ENCODE results near the gene ZC3HAV1. TPM values are rescaled to one million over a fixed set of nuclear protein-coding genes. Genes with fewer than 3 reads are reported as not detected.
"Not testable (repeated sequence)": the region's sequence is repeated elsewhere in the genome, so short reads cannot be mapped to it uniquely, and the experiment has no call there.

Gene ZC3HAV1
- total RNA-seq, 3 donors from 2014 or later: 36.5 to 38.9 (median 38.4) TPM

DNA sequence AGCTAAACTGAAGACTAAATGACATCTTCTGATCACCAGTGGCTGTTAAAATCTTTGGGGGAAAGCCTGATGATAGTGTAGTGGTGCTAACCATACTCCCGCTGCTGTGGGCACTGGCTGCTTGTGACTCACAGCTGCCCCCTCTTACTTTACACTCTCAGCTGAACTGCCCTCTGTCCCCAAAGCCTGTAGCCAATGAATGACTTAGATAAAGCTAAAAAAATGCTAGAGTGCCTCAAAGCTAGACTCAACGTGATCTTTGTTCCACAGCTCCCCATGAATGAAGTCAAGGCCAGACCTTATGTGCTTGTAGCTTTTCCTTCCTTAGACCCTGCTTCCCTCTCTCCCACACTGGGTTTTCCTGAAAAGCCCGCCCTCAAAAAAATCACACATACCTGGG is 80.2 kb downstream of the ZC3HAV1 start:
- DNase-seq: no peak
- Histone ChIP-seq H3K36me3 (ENCODE audit: low read depth) (no peaks in the 10 kb centered on the region), H3K4me3 (no peak overlapping the region), H3K4me1 (ENCODE audit: low read depth) (no peaks in the 10 kb centered on the region), H3K9me3 (no peaks in the 10 kb centered on the region)
- intact Hi-C loops (cut with DNase I, micrococcal nuclease): no loop called here
- ATAC-seq: no peak
- TF ChIP-seq, protein P1, sequence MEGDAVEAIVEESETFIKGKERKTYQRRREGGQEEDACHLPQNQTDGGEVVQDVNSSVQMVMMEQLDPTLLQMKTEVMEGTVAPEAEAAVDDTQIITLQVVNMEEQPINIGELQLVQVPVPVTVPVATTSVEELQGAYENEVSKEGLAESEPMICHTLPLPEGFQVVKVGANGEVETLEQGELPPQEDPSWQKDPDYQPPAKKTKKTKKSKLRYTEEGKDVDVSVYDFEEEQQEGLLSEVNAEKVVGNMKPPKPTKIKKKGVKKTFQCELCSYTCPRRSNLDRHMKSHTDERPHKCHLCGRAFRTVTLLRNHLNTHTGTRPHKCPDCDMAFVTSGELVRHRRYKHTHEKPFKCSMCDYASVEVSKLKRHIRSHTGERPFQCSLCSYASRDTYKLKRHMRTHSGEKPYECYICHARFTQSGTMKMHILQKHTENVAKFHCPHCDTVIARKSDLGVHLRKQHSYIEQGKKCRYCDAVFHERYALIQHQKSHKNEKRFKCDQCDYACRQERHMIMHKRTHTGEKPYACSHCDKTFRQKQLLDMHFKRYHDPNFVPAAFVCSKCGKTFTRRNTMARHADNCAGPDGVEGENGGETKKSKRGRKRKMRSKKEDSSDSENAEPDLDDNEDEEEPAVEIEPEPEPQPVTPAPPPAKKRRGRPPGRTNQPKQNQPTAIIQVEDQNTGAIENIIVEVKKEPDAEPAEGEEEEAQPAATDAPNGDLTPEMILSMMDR (IDR thresholded peaks at IDR 0.05): no peak

DNA sequence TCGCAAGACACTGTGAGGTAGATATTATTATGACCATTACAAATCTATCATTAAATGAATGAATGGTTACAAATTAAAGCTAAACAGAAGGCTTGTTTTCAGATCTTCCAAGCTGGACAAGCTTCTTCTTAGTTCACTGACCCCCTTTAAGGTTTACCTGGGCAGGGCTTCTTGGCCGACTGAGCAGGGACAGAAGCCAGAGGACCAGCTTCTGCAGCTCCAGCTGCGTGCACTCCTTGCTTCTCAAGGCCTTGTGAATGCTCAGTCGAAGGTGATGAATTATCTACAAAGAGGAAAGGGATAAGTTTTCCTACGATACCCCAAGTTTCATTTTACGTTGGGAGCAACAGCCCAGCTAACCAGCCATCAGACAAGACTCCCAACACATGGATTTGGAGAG is 83.0 kb downstream of the ZC3HAV1 start:
- no peak for ATAC-seq
- H3K36me3 ChIP-seq (ENCODE audit: low read depth): no peaks in the 10 kb centered on the region
- intact Hi-C loops (cut with DNase I, micrococcal nuclease): no loop called here

DNA sequence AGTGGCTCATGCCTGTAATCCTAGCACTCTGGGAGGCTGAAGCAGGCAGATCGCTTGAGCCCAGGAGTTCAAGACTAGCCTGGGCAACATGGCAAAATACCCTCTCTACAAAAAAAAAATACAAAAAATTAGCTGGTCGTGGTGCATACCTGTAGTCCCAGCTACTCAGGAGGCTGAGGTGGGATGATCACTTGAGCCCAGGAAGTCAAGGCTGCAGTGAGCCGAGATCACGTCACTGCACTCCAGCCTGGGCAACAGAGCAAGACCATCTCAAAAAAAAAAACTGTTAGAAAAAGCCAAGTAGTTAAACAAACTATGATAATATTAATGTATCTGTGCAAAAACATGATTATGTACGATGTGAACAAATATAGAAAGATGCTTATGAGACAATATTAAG is 83.7 kb downstream of the ZC3HAV1 start:
- DNase-seq; ATAC-seq; H3K4me1 ChIP-seq (ENCODE audit: low read depth); H3K4me3 ChIP-seq; intact Hi-C loops (cut with DNase I, micrococcal nuclease); H3K9me3 ChIP-seq; H3K36me3 ChIP-seq (ENCODE audit: low read depth): not testable (repeated sequence)

More for the DNA sequence above, 83.0 kb downstream of the ZC3HAV1 start:
- no peak overlapping the region for H3K4me3 ChIP-seq
- DNase-seq: no peak
- H3K9me3 ChIP-seq: no peaks in the 10 kb centered on the region
- H3K4me1 ChIP-seq (ENCODE audit: low read depth): no peaks in the 10 kb centered on the region
- TF ChIP-seq, protein P1 (IDR thresholded peaks at IDR 0.05): no peak

DNA sequence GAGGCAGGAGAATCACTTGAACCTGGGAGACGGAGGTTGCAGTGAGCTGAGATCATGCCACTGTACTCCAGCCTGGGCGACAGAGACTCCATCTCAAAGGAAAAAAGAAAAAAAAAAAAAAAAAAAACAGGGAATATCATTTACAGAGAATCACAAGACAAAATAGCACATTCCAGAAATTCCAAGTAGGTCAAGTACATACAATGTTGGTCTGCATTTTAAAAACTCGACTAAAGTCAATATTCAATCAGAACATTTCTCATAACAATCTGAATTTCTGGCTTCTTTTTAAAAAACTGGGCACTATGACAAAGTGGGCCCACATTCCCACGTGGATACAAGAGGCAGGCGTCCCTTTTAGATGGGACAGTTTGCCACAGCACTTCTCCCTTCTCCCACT is 86.4 kb downstream of the ZC3HAV1 start:
- intact Hi-C loops (cut with DNase I, micrococcal nuclease): no loop called here
- no peaks in the 10 kb centered on the region for H3K36me3 ChIP-seq (ENCODE audit: low read depth)

DNA sequence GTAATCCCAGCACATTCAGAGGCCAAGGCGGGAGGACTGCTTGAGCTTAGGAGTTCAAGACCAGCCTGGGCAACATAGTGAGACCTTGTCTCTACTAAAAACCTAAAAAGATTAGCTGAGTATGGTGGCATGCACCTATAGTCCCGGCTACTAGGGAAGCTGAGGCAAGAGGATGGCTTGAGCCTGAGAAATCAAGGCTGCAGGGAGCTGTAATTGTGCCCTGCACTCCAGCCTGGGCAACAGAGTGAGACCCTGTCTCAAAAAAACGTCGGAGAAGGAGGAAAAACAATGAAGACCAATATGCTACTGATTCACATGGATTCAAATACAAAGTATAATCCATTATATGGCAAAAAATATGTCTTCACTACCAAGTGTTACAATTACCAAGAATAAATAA is 87.2 kb downstream of the ZC3HAV1 start:
- intact Hi-C loops (cut with DNase I, micrococcal nuclease): no loop called here
- Histone ChIP-seq H3K9me3 (no peaks in the 10 kb centered on the region), H3K36me3 (ENCODE audit: low read depth) (no peaks in the 10 kb centered on the region), H3K4me1 (ENCODE audit: low read depth) (no peaks in the 10 kb centered on the region), H3K4me3 (no peak overlapping the region)
- TF ChIP-seq, protein P1 (IDR thresholded peaks at IDR 0.05): no peak
- no peak for DNase-seq
- no peak for ATAC-seq

More for the DNA sequence above, 86.4 kb downstream of the ZC3HAV1 start:
- ATAC-seq: no peak
- Histone ChIP-seq H3K4me1 (ENCODE audit: low read depth) (no peaks in the 10 kb centered on the region), H3K9me3 (no peaks in the 10 kb centered on the region), H3K4me3 (no peak overlapping the region)
- TF ChIP-seq, protein P1 (IDR thresholded peaks at IDR 0.05): no peak
- DNase-seq: no peak

DNA sequence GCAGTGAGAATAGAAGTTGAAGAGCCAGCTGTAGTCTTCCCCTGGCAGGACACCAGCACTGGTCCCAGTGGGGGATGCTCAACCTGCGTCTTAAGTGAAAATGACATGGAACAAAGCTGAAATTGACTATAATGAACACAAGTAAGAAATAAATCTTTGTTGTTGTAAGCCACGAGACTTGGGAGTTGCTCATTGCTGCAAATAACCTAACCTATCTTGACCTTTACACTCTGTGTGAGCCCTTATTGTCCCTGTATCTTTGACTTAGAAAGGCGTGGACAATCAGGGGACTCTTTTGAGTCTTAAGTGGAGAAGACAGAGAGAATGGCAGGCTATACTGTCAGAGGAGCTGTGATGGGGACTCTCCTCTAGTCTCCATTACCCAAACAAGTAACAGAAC is 90.6 kb downstream of the ZC3HAV1 start:
- intact Hi-C loops (cut with DNase I, micrococcal nuclease): no loop called here
- peak; percentile 23 for ATAC-seq
- H3K4me3 ChIP-seq: no peak overlapping the region
- no peaks in the 10 kb centered on the region for H3K36me3 ChIP-seq (ENCODE audit: low read depth)
- TF ChIP-seq, protein P1 (IDR thresholded peaks at IDR 0.05): no peak
- H3K4me1 ChIP-seq (ENCODE audit: low read depth): no peaks in the 10 kb centered on the region
- no peak for DNase-seq
- H3K9me3 ChIP-seq: no peaks in the 10 kb centered on the region

Data from mucosa of descending colon (tissue), 3 donors.